ENCODE data around the gene SOX1. TPM values are rescaled to one million over a fixed set of nuclear protein-coding genes. Genes with fewer than 3 reads are reported as not detected.

Gene SOX1
- total and polyA plus RNA-seq, 10 donors = not detected

DNA sequence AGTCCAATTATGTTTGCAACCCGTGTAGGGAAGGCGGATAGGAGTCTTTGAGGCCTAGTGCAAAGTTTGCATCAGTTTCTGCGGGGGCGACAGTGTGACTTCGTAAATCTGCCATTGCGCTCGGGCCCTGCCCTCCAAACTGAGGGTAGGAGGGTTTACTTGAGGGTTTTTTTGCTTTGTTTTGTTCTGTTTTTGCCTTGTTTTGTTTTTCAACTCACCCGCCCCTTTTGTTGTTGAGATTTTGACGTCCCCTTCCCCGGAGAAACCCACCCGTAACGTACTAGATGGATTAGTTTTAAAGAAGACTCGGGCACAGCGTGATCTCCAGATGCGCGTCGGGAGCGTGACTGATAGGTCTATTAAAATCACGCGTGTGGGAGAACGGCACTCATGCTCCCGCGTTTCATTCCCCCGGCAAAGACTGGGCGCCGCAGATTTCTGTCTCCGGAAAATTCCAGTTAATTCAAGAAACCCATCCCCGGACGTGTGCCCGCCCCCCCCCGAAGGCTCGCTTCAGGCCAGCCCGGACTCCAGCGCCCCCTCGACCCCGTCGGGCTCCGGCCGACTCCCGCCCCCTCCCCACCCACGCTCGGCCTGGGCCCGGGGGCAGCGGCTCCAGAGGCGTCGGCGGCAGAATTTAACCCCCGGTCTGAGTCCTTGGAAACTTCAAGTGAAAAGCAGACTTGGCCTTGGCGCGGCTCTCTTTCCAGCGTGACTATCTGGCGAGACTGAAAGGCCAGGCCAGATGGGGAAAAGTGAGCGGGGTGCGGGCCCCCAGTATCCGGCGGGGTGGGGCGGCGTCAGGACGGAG is 5.0 kb downstream of the SOX1 start:
- WGBS, 5 donors = 7 to 12% (median 9%) methylated on average over 42 to 59 of the region's 59 CpGs
- Histone ChIP-seq H3K36me3 (no peaks in the 10 kb centered on the region), H3K9me3 (peaks cover 0 to 9% (median 0%) of the 10 kb centered on the region in 8 donors), H3K27me3 (replicated peaks in 1 of 7) (peaks cover 0 to 100% (median 82%) of the 10 kb centered on the region in 7 donors), H3K4me3 (peak overlapping the region in 3 of 8 donors; percentile 15 to 35 (median 19)), H3K27ac (no peak overlapping the region), H3K4me1 (peaks cover 0 to 36% (median 21%) of the 10 kb centered on the region in 6 donors)
- intact Hi-C loops (cut with DNase I; ENCODE audit: low total_unique reads) = no loop called here
- no peak for TF ChIP-seq POLR2AphosphoS5 (IDR thresholded peaks at IDR 0.05)
- no peak for DNase-seq

DNA sequence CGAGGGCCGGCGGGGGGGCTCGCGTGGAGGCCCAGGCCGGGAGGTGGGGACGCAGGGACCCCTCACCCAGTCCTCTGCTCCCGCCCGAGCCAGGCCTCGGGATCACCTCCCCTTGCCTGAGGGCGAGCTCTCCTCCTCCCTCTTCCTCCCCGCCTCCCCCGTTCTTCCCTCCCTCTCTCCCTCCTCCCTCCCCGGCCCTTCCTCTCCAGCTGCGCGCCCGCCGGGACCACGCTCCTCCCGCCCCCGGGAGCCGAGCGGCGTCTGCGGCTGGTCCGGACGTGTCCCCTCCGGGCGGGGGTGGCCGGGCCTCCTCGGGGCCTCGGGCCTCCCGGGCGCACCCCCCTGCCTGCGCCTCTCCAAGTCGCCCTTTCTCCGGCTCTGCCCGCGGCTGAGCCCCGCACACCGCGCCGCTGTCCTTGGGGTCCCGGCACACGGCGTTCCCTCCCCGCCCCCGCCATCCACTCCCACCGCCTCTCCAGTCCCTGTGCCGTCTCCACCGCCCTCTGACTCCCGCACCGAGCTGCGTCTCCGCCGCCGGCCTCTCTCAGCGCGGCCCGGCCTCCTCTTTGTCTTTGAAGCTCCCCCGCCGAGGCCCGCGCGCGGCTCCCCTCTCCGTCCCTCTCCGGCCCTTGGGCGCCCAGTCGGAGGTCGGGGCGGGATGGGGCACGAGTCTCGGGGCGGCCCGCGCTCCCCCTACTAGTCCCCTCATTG is 5.7 kb downstream of the SOX1 start:
- H3K4me3 ChIP-seq = peak overlapping the region in 3 of 8 donors; percentile 15 to 35 (median 19)
- no peaks in the 10 kb centered on the region for H3K36me3 ChIP-seq
- H3K4me1 ChIP-seq = peaks cover 0 to 31% (median 18%) of the 10 kb centered on the region in 6 donors
- TF ChIP-seq POLR2AphosphoS5 (IDR thresholded peaks at IDR 0.05) = no peak
- TF ChIP-seq, protein P1, sequence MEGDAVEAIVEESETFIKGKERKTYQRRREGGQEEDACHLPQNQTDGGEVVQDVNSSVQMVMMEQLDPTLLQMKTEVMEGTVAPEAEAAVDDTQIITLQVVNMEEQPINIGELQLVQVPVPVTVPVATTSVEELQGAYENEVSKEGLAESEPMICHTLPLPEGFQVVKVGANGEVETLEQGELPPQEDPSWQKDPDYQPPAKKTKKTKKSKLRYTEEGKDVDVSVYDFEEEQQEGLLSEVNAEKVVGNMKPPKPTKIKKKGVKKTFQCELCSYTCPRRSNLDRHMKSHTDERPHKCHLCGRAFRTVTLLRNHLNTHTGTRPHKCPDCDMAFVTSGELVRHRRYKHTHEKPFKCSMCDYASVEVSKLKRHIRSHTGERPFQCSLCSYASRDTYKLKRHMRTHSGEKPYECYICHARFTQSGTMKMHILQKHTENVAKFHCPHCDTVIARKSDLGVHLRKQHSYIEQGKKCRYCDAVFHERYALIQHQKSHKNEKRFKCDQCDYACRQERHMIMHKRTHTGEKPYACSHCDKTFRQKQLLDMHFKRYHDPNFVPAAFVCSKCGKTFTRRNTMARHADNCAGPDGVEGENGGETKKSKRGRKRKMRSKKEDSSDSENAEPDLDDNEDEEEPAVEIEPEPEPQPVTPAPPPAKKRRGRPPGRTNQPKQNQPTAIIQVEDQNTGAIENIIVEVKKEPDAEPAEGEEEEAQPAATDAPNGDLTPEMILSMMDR (IDR thresholded peaks at IDR 0.05 in 8 of 11, conservative IDR thresholded peaks at IDR 0.05 in 3 of 11) = no peak
- TF ChIP-seq POLR2A (IDR thresholded peaks at IDR 0.05) = no peak
- intact Hi-C loops (cut with DNase I; ENCODE audit: low total_unique reads) = no loop called here
- peaks cover 0 to 97% (median 78%) of the 10 kb centered on the region in 7 donors for H3K27me3 ChIP-seq (replicated peaks in 1 of 7)
- no peak overlapping the region for H3K27ac ChIP-seq
- H3K9me3 ChIP-seq = peaks cover 0 to 9% (median 0%) of the 10 kb centered on the region in 8 donors
- DNase-seq = no peak
- 3 to 9% (median 4%) methylated on average over 59 to 77 of the region's 77 CpGs for WGBS, 5 donors

DNA sequence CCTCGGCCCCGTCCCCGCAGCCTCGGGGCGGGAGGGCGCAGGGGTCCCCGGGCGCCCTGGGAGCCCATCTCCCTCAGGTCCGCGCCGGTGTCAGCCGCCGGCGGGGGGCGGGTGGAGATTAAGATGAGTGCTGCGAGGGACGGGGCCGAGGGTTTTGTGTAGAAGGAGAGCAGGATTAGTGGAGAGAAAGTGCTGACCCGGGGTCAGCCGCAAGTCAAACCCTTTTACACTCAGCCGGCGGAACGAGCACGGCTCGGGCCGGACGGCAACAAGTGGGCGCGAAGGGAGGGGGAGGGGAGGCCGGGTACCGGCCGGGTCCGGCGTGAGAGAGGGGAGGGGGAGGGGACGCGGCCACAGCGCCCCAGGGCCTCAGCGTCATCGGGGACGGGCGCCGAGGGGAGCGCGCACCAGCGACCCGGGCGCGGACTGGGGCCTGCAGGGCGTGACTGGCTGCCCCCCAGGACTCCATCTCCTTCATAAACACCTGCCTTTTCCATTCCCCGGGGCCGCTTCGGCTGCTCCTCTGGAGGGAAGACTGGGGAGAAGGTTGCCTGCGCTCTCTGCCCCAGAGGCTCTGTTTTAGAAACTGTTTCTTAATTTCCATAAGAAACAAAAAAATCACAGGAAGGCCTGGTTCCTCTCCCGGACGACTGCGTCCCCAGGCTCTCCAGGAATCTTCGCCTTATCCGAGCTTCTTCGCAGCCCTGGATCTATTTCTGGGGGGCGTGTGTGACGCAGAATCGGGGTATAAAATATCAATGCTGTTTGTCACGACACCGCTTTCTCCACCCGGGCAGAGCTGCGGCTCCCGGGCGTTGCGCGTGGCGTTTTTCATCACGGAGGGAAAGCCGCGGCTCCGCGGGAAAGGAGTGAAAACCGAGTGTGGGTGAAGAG is 6.5 kb downstream of the SOX1 start:
- WGBS, 5 donors = 4 to 5% (median 5%) methylated on average over 56 to 77 of the region's 77 CpGs
- Histone ChIP-seq H3K4me1 (peaks cover 0 to 31% (median 18%) of the 10 kb centered on the region in 6 donors), H3K36me3 (no peaks in the 10 kb centered on the region), H3K4me3 (peak overlapping the region in 2 of 8 donors; percentile 19 to 35), H3K9me3 (peaks cover 0 to 9% (median 0%) of the 10 kb centered on the region in 8 donors), H3K27me3 (replicated peaks in 1 of 7) (peaks cover 0 to 97% (median 86%) of the 10 kb centered on the region in 7 donors), H3K27ac (no peak overlapping the region)
- no peak for TF ChIP-seq POLR2AphosphoS5 (IDR thresholded peaks at IDR 0.05)
- TF ChIP-seq, protein P1 (IDR thresholded peaks at IDR 0.05 in 8 of 11, conservative IDR thresholded peaks at IDR 0.05 in 3 of 11) = peak in 1 of 11 experiments; percentile 10
- no peak for DNase-seq
- intact Hi-C loops (cut with DNase I; ENCODE audit: low total_unique reads) = no loop called here

DNA sequence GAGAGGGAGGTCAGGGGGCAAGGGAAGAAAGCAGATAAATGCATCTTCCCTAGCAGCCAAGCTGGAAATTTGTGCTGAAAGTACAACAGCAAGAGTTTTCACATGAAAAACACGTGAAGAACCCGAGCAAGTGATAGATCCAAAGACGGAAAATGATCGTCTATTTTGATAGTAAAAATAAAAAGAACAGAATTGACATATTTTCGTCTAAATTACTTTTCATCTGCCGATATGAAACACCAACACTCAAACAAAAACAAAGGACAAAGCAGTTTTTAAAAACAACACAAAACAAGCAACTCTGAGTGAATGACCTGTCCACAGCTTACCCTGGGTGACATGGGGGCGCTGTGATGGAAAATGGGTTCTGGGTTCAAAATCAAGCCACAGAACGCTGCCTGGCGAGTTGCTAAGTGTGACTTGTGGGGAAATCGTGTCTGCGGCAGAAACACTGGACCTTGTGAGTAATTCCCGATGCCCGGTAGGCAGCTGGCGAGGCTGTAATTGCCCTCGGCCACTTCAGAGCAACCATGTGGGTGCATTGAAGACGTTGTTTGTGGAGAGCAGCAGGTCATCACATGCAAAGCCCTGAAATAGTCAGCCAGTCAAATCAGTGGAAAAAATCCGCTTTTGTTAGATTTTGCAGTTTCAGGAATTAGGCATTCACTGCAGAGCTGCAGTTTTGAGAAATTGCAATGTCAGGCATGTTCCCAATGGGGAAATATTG is 7.4 kb downstream of the SOX1 start:
- H3K4me1 ChIP-seq = peaks cover 0 to 23% (median 13%) of the 10 kb centered on the region in 6 donors
- peaks cover 0 to 4% (median 0%) of the 10 kb centered on the region in 8 donors for H3K9me3 ChIP-seq
- peaks cover 0 to 97% (median 86%) of the 10 kb centered on the region in 7 donors for H3K27me3 ChIP-seq (replicated peaks in 1 of 7)
- intact Hi-C loops (cut with DNase I; ENCODE audit: low total_unique reads) = no loop called here
- H3K4me3 ChIP-seq = no peak overlapping the region
- no peak for DNase-seq
- WGBS, 5 donors = 7 to 14% (median 9%) methylated on average over 17 of the region's 17 CpGs
- no peak overlapping the region for H3K27ac ChIP-seq
- TF ChIP-seq POLR2AphosphoS5 (IDR thresholded peaks at IDR 0.05) (no peak), POLR2A (IDR thresholded peaks at IDR 0.05) (no peak)
- TF ChIP-seq, protein P1 (IDR thresholded peaks at IDR 0.05 in 8 of 11, conservative IDR thresholded peaks at IDR 0.05 in 3 of 11) = no peak
- H3K36me3 ChIP-seq = no peaks in the 10 kb centered on the region
